ENCODE results near the gene NFAM1.

NFAM1 gene, protein sequence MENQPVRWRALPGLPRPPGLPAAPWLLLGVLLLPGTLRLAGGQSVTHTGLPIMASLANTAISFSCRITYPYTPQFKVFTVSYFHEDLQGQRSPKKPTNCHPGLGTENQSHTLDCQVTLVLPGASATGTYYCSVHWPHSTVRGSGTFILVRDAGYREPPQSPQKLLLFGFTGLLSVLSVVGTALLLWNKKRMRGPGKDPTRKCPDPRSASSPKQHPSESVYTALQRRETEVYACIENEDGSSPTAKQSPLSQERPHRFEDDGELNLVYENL

DNA sequence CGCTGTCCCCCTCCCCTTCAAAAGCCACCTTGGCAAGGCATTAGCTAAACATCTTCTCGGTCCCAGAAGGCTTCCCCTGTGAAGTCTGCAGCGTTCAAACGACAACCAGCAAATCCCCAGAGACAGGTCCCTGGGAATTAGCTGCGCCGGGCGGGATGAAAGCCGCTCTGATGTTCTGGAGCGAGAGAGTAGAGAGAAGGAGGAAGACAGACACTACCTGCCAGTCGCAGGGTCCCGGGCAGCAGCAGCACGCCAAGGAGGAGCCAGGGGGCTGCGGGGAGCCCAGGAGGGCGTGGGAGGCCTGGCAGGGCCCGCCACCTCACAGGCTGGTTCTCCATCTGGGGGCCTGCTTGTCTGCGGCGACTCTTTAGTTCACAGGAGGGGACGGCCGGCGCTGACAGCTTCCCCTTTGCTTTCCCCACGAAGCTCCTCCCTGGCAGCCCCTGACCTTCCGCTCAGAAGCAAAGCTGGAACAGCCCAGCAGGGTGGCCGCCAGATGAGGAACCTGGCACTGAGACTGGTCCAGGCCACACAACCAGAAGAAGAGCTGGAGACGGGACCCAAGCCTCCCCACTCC is at the start of gene NFAM1:
Gene NFAM1, minus strand, starts transcription at position 384 of the 577 bp plus-strand sequence. Its CDS starts 46 bp downstream, at position 338.
- POLR2A ChIA-PET: interaction anchor here (0.6 kb wide), 2 partner anchors 16 to 120 kb away, joined by 4 to 5 read pairs; no protein-coding TSS in a partner anchor
- Histone ChIP-seq H3K27ac (ENCODE audit: extremely low read depth, low read depth, low read length) (no peak within 1 kb of the TSS), H3K9me3 (ENCODE audit: control insufficient read depth, insufficient read depth, low read depth, low read length) (no peaks in the 10 kb centered on the region), H3K4me1 (ENCODE audit: control insufficient read depth, insufficient read depth, low read length) (peaks cover 9% of the 10 kb centered on the region; the same call in 1 of the 2 replicates), H3K4me3 (ENCODE audit: low read depth, low read length) (no peak within 1 kb of the TSS), H3K36me3 (ENCODE audit: control insufficient read depth in 2 of 2, insufficient read depth in 1 of 2, low read length in 2 of 2) (no peaks in the 10 kb centered on the region)
- TF ChIP-seq ZNF701 (tag by site-specific recombination; IDR thresholded peaks at IDR 0.05) (no peak), ZNF335 (tag by site-specific recombination; conservative IDR thresholded peaks at IDR 0.05) (no peak), ZNF514 (tag by site-specific recombination; IDR thresholded peaks at IDR 0.05) (no peak), SETDB1 (IDR thresholded peaks at IDR 0.05; ENCODE audit: insufficient read length, low read length) (no peak), ZFP3 (tag by site-specific recombination; IDR thresholded peaks at IDR 0.05; ENCODE audit: low read depth) (no peak), ZNF596 (tag by site-specific recombination; IDR thresholded peaks at IDR 0.05) (no peak), GLI2 (tag by site-specific recombination; IDR thresholded peaks at IDR 0.05; ENCODE audit: borderline replicate concordance, low read depth) (no peak), SALL2 (tag by site-specific recombination; IDR thresholded peaks at IDR 0.05; ENCODE audit: borderline replicate concordance) (no peak), ZNF48 (tag by site-specific recombination; IDR thresholded peaks at IDR 0.05) (no peak), ZNF830 (tag by site-specific recombination; IDR thresholded peaks at IDR 0.05; ENCODE audit: low read depth) (no peak), KLF8 (tag by site-specific recombination; IDR thresholded peaks at IDR 0.05) (no peak), ZNF416 (tag by site-specific recombination; IDR thresholded peaks at IDR 0.05) (no peak), ZNF776 (tag by site-specific recombination; IDR thresholded peaks at IDR 0.05; ENCODE audit: borderline replicate concordance) (no peak)
- TF ChIP-seq, protein P1, sequence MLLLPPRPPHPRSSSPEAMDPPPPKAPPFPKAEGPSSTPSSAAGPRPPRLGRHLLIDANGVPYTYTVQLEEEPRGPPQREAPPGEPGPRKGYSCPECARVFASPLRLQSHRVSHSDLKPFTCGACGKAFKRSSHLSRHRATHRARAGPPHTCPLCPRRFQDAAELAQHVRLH (tag by site-specific recombination; IDR thresholded peaks at IDR 0.05): no peak
- TF ChIP-seq, protein P2, sequence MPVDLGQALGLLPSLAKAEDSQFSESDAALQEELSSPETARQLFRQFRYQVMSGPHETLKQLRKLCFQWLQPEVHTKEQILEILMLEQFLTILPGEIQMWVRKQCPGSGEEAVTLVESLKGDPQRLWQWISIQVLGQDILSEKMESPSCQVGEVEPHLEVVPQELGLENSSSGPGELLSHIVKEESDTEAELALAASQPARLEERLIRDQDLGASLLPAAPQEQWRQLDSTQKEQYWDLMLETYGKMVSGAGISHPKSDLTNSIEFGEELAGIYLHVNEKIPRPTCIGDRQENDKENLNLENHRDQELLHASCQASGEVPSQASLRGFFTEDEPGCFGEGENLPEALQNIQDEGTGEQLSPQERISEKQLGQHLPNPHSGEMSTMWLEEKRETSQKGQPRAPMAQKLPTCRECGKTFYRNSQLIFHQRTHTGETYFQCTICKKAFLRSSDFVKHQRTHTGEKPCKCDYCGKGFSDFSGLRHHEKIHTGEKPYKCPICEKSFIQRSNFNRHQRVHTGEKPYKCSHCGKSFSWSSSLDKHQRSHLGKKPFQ (tag by site-specific recombination; IDR thresholded peaks at IDR 0.05): no peak
- TF ChIP-seq, protein P3, sequence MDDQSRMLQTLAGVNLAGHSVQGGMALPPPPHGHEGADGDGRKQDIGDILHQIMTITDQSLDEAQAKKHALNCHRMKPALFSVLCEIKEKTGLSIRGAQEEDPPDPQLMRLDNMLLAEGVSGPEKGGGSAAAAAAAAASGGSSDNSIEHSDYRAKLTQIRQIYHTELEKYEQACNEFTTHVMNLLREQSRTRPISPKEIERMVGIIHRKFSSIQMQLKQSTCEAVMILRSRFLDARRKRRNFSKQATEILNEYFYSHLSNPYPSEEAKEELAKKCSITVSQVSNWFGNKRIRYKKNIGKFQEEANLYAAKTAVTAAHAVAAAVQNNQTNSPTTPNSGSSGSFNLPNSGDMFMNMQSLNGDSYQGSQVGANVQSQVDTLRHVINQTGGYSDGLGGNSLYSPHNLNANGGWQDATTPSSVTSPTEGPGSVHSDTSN (CRISPR knock-in tag; IDR thresholded peaks at IDR 0.05): no peak
- TF ChIP-seq, protein P4, sequence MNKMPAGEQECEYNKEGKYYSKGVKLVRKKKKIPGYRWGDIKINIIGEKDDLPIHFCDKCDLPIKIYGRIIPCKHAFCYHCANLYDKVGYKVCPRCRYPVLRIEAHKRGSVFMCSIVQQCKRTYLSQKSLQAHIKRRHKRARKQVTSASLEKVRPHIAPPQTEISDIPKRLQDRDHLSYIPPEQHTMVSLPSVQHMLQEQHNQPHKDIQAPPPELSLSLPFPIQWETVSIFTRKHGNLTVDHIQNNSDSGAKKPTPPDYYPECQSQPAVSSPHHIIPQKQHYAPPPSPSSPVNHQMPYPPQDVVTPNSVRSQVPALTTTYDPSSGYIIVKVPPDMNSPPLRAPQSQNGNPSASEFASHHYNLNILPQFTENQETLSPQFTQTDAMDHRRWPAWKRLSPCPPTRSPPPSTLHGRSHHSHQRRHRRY (tag by site-specific recombination; IDR thresholded peaks at IDR 0.05): no peak
- CTCF ChIA-PET: interaction anchor here (0.8 to 1.5 kb wide), 2 partner anchors 16 to 262 kb away, joined by 3 to 4 read pairs; no protein-coding TSS in a partner anchor

DNA sequence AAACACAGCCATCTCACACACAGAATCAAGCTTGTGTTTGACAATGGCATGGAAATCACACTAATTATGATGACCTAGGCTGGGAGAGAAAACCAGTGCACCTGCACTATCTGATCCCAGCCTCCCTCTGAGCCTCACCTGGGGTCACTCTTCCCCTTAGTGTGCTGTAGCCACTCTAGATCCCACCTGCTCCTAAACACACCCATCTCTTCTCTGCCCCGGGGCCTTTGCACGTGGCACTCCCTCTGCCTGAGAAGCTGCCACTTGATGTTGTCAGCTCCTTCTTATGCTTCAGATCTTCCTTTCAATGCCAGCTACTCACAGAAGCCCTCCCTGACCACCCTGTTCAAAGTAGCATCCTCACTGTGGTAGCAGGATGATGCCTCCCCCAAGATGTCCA is 42.9 kb upstream of the NFAM1 start:
- ChIA-PET POLR2A (interaction anchor here (0.6 kb wide), 1 partner anchor 122 kb away, joined by 3 read pairs; no protein-coding TSS in a partner anchor), CTCF (interaction anchor here (0.6 to 3.2 kb wide), 5 partner anchors 9 to 165 kb away, joined by 3 to 33 read pairs (median 4); no protein-coding TSS in a partner anchor)
- Histone ChIP-seq H3K4me3 (ENCODE audit: low read depth, low read length) (no peak overlapping the region), H3K4me1 (ENCODE audit: control insufficient read depth, insufficient read depth, low read length) (no peaks in the 10 kb centered on the region), H3K27ac (ENCODE audit: extremely low read depth, low read depth, low read length) (no peak overlapping the region), H3K9me3 (ENCODE audit: control insufficient read depth, insufficient read depth, low read depth, low read length) (no peaks in the 10 kb centered on the region), H3K36me3 (ENCODE audit: control insufficient read depth in 2 of 2, insufficient read depth in 1 of 2, low read length in 2 of 2) (no peaks in the 10 kb centered on the region)
- TF ChIP-seq ZNF621 (tag by site-specific recombination; IDR thresholded peaks at IDR 0.05): no peak
- TF ChIP-seq ZNF423 (tag by site-specific recombination; IDR thresholded peaks at IDR 0.05): no peak
- TF ChIP-seq ZNF658 (tag by site-specific recombination; IDR thresholded peaks at IDR 0.05): no peak
- TF ChIP-seq SCRT1 (tag by site-specific recombination; IDR thresholded peaks at IDR 0.05; ENCODE audit: borderline replicate concordance): no peak
- TF ChIP-seq SCRT2 (tag by site-specific recombination; IDR thresholded peaks at IDR 0.05): no peak
- TF ChIP-seq ZNF623 (tag by site-specific recombination; IDR thresholded peaks at IDR 0.05): peak; percentile 98
- TF ChIP-seq, protein P5, sequence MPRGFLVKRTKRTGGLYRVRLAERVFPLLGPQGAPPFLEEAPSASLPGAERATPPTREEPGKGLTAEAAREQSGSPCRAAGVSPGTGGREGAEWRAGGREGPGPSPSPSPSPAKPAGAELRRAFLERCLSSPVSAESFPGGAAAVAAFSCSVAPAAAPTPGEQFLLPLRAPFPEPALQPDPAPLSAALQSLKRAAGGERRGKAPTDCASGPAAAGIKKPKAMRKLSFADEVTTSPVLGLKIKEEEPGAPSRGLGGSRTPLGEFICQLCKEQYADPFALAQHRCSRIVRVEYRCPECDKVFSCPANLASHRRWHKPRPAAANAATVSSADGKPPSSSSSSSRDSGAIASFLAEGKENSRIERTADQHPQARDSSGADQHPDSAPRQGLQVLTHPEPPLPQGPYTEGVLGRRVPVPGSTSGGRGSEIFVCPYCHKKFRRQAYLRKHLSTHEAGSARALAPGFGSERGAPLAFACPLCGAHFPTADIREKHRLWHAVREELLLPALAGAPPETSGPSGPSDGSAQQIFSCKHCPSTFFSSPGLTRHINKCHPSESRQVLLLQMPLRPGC (tag by site-specific recombination; IDR thresholded peaks at IDR 0.05): no peak

All from HEK293 (cell line).